ENCODE measurements around the gene BGLAP. TPM values are rescaled to one million over a fixed set of nuclear protein-coding genes. Genes with fewer than 3 reads are reported as not detected.

BGLAP gene
- total RNA-seq, 4 donors from 2014 or later: 0.29 to 4.2 (median 0.90) TPM; not detected in 1

DNA sequence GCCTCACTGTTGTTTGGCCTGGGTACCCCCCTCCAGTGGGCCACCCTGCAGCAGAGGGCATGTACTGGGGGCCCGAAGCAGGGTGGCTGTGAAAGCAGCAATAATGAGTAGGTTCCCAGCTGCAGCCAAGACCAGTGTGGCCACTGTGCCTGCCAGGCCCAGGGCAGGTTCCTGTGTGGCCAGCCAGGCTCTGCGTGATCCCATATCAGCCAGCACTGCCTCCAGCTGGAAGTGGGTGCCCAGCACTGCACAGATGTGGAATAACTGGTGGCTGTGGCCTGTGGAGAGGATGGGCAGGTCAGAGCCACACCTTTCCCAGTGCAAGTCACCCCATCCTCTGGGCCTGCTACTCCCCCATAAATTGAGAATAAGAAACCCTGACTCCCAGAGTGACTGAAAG, 2.1 kb downstream of the BGLAP start:
- TF ChIP-seq CTCF (IDR thresholded peaks at IDR 0.05) (no peak), POLR2A (IDR thresholded peaks at IDR 0.05) (no peak)
- DNase-seq: no peak
- Histone ChIP-seq H3K27me3 (peaks cover 0 to 3% of the 10 kb centered on the region in 2 donors), H3K27ac (no peak overlapping the region), H3K36me3 (no peaks in the 10 kb centered on the region), H3K4me3 (no peak overlapping the region), H3K9me3 (no peaks in the 10 kb centered on the region), H3K4me1 (peaks cover 0 to 5% of the 10 kb centered on the region in 2 donors)
- intact Hi-C loops (cut with DNase I; ENCODE audit: low total_unique reads): no loop called here

GRCh38 chr1:156244712-156245111, 2.7 kb downstream of the BGLAP start:
- intact Hi-C loops (cut with DNase I; ENCODE audit: low total_unique reads): no loop called here

GRCh38 chr1:156245451-156246232, 3.7 kb downstream of the BGLAP start:
- no peak for DNase-seq
- H3K4me1 ChIP-seq: peaks cover 0 to 5% of the 10 kb centered on the region in 2 donors
- H3K4me3 ChIP-seq: peak overlapping the region in 1 of 2 donors; percentile 9
- H3K9me3 ChIP-seq: no peaks in the 10 kb centered on the region
- H3K27ac ChIP-seq: no peak overlapping the region
- TF ChIP-seq POLR2A (IDR thresholded peaks at IDR 0.05) (no peak), CTCF (IDR thresholded peaks at IDR 0.05) (no peak)
- H3K36me3 ChIP-seq: no peaks in the 10 kb centered on the region
- intact Hi-C loops (cut with DNase I; ENCODE audit: low total_unique reads): no loop called here
- peaks cover 0 to 3% of the 10 kb centered on the region in 2 donors for H3K27me3 ChIP-seq

More at GRCh38 chr1:156244712-156245111, 2.7 kb downstream of the BGLAP start:
- H3K4me3 ChIP-seq: no peak overlapping the region
- H3K4me1 ChIP-seq: peaks cover 0 to 5% of the 10 kb centered on the region in 2 donors
- TF ChIP-seq POLR2A (IDR thresholded peaks at IDR 0.05) (no peak), CTCF (IDR thresholded peaks at IDR 0.05) (no peak)
- no peak for DNase-seq
- H3K27me3 ChIP-seq: peaks cover 0 to 3% of the 10 kb centered on the region in 2 donors
- no peak overlapping the region for H3K27ac ChIP-seq
- H3K36me3 ChIP-seq: no peaks in the 10 kb centered on the region
- H3K9me3 ChIP-seq: no peaks in the 10 kb centered on the region

DNA sequence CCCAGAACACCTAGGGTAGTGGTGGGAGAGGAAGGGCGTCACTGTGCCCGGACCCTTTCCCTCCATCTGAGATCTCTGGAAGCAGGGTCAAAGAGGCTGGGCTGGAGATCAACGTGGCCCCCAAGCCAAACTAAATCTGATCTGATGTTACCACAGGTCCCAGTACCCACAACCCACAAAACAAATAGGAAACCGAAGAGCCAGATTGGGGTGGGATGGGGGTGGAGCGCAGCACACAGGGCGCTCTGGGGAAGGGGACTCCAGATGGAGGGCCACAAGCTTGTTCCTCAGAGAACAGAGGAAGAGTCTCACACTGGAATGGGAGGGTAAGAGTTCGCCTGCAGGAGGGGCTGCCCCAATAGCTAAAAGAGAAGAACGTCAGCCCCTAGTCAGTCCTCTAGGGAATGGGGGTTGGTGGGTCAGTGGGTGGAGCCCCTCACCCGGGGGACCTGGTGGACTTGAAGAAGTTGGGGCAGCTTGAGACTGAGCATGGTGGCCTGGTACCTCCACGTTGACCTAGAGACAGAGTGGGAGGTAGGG, 4.3 kb downstream of the BGLAP start:
- H3K36me3 ChIP-seq: no peaks in the 10 kb centered on the region
- no peak for TF ChIP-seq POLR2A (IDR thresholded peaks at IDR 0.05)
- no peak for TF ChIP-seq CTCF (IDR thresholded peaks at IDR 0.05)
- intact Hi-C loops (cut with DNase I; ENCODE audit: low total_unique reads): no loop called here
- no peaks in the 10 kb centered on the region for H3K9me3 ChIP-seq
- peaks cover 0 to 3% of the 10 kb centered on the region in 2 donors for H3K27me3 ChIP-seq
- no peak overlapping the region for H3K4me3 ChIP-seq
- H3K27ac ChIP-seq: no peak overlapping the region
- DNase-seq: no peak
- H3K4me1 ChIP-seq: peaks cover 0 to 5% of the 10 kb centered on the region in 2 donors

GRCh38 chr1:156246781-156247459, 4.9 kb downstream of the BGLAP start:
- Histone ChIP-seq H3K4me1 (peaks cover 0 to 5% of the 10 kb centered on the region in 2 donors), H3K4me3 (no peak overlapping the region), H3K27ac (no peak overlapping the region), H3K36me3 (no peaks in the 10 kb centered on the region), H3K9me3 (no peaks in the 10 kb centered on the region), H3K27me3 (peaks cover 0 to 3% of the 10 kb centered on the region in 2 donors)
- intact Hi-C loops (cut with DNase I; ENCODE audit: low total_unique reads): no loop called here
- DNase-seq: peak in 1 of 2 donors; percentile 42
- TF ChIP-seq CTCF (IDR thresholded peaks at IDR 0.05) (no peak), POLR2A (IDR thresholded peaks at IDR 0.05) (no peak)

Measured in uterus (tissue), 4 donors.